GM19023 (cell line): ENCODE results near the gene ATRX.
"Not testable (repeated sequence)": the region's sequence is repeated elsewhere in the genome, so short reads cannot be mapped to it uniquely, and the experiment has no call there.

Source experiments
- ATAC-seq: cut with Tn5 transposase; IDR thresholded peaks from one replicate; pipeline ENCODE4 v1.9.1; 2021; ENCODE audit warnings: mild to moderate bottlenecking, moderate library complexity; ENCODE audit not compliant: unreplicated experiment

ATRX gene

GRCh38 chrX:77635373-77635772 lies 150.6 kb downstream of the ATRX start:
- ATAC-seq = no peak

DNA sequence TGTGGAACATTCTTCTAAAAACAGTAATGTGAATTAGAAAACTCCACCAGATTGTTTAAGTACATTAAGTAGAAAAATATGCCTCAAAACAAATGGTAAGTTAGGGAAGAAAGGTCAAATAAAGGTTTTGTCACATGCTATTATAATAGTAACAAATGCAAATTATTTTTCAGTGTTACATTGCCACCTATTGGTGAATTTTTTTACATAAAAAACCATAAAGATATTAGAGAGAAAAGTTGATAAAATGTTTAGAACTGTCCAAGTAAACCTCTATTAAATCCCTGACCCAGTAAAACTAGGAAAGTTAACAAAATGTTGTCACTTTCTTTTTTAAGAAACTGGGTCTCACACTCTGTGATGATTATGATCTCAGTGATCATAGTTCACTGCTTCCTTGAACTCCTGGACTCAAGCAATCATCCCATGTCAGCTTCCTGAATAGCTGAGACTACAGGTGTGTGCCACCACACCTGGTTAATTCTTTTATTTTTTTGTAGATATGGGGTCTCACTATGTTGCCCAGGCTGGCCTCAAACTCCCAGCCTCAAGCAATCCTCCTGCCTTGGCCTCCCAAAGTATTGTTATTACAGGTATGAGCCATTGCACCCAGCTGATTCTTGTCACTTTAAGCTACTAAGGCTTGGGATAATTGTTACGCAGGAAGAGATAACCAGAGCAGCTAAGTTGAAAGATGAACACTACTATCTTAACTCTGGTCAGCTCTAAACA lies 157.6 kb downstream of the ATRX start:
- ATAC-seq = no peak

GRCh38 chrX:77622672-77623071 lies 163.3 kb downstream of the ATRX start:
- ATAC-seq = no peak

DNA sequence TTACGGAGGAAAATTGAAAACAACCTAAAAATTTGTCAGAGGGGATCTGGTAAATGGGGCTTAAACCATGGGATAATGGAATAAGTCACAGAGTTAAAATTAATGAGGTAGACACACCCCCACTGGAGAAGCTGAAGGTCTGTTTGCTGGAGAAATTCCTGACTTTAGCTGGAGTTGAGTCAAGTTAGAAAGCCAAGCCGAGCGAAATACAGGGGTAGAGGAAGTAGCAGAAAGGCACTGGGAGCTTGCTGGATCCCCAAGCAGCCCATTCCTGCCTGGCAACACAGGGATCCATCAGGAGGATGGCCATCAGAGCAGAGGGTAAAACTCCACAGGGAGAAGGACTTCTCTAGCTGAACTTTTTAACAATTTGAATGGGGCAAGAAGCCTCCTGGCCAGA lies 163.8 kb downstream of the ATRX start:
- no peak for ATAC-seq

- not testable (repeated sequence) for ATAC-seq
These were observed 164.6 kb downstream of the ATRX start for GRCh38 chrX:77621453-77621852.

GRCh38 chrX:77617206-77617605 lies 168.8 kb downstream of the ATRX start:
- no peak for ATAC-seq

DNA sequence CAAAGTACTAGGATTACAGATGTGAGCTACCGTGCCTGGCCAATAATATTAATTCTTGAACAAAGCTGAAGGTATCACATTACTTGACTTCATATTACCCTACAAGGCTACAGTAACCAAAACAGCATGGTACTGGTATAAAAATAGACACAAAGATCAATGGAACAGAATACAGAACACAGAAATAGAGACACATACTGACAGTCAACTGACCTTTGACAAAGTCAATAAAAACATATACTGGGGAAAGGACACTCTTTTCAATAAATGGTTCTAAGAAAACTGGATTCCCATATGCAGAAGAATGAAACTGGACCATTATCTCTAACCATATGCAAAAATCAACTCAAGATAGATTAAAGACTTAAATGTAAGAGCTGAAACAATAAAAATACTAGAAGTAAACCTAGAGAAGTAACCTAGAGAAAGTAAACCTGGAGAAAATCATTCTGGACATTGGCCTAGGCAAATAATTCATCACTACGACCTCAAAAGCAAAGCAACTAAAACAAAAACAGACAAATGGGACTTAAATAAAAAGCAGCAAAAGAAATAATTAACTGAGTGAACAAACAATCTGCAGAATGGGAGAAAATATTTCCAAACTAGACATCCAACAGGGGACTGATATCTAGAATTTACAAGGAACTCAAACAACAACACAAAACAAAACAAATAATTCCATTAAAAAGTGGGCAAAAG lies 182.2 kb downstream of the ATRX start:
- ATAC-seq = no peak

DNA sequence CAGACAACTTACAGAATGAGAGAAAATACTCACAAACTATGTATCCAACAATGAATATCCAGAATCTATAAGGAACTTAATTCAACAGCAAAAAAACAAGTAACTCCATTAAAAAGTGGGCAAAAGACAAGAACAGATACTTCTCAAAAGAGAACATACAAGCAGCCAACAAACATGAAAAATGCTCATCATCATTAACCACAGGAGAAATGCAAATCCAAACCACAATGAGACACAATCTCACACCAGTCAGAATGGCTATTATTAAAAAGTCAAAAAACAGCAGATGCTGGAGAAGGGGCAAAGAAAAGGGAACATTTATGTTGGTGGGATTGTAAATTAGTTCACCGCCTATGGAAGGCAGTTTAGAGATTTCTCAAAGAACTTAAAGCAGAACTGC lies 188.5 kb downstream of the ATRX start:
- ATAC-seq = no peak

DNA sequence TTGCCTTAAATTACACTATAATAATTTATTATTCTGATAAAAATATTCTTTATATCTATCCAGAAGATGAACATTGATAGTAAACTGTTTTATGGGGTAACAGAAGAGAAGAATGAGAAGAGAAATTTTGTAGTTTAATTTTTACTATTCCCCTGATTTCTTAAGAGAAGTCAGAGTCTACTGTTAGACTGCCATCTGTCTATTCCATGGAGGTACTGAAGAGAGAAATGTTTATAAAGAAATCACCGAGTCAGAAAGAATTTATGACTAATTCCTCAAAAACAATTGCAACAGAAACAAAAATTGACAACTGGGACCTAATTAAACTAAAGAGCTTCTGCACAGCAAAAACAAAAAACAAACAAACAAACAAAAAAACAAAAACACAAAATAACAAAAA lies 188.9 kb downstream of the ATRX start:
- no peak for ATAC-seq

DNA sequence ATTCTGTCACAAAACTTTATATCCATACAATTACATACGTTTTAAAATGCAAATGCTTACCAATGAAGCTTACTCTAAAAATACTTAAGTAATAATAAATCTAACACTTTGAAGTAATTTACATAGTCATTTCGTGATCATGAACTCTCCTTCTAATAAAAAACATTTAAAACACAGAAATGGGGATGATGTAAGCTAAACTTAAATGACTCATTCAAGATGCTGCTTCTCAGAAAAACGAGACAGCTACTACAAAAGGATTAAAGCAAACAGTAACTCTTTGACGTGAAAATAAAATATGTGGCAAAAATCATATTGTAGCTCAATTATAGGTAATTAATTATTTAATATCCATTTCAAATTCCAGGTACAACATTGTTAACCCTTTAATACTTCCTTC lies 190.2 kb downstream of the ATRX start:
- no peak for ATAC-seq

DNA sequence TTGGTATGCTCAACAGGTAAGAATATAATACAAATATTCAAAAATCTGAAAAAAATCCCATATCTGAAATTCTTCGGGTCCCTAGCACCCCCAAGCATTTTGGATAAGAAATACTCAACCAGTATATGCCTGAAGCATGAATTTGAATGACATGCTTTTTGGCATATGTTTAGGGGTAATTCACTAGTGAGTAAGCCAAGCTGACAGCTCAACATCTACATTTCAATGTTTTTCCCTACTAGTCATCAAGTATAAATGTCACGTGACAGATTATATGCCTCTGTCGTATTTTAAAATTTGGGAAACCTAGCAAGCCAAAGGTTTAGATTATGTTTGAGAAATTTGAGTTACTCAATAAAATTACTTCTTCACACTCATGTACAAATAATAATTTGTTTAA lies 213.7 kb downstream of the ATRX start:
- ATAC-seq = no peak

- ATAC-seq = no peak
These were observed 220.7 kb downstream of the ATRX start for GRCh38 chrX:77565278-77565677.

GRCh38 chrX:77564823-77565222 lies 221.2 kb downstream of the ATRX start:
- no peak for ATAC-seq

- ATAC-seq = no peak
These were observed 224.6 kb downstream of the ATRX start for GRCh38 chrX:77561372-77561771.

DNA sequence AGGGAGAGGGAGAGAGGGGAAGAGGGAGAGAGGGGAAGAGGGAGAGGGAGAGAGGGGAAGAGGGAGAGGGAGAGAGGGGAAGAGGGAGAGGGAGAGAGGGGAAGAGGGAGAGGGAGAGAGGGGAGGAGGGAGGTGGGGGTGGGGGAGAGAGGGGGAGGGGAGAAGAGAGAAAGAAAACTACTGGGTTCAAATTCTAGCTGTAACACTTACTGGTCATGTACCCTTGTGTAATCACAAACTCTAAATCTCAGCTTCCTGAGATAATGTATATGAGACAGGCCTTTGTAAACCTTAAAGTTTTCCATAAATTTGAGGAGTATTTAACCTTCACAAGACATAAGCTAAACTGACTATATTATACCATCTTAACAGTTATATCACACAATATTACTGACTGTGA lies 229.7 kb downstream of the ATRX start:
- ATAC-seq = no peak

DNA sequence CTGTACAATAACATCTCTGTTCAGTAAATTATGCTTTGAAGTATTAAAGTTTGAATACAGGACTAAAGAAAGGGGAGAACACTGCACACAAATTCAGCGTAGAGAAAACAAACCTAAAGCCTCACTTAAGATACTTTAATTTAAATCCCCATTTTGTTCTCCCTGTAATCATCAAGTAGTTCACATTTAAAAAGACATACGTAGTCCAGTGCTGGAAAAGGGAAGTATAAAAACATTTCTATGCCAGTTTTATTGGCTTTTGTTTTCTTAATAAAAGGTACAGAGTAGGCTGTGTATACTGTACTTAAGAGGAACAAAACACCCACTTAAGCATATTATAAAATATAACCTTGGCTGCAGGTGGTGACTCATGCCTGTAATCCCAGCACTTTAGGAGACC lies 237.3 kb downstream of the ATRX start:
- no peak for ATAC-seq

- ATAC-seq = not testable (repeated sequence)
These were observed 246.2 kb downstream of the ATRX start for GRCh38 chrX:77539778-77540177.

DNA sequence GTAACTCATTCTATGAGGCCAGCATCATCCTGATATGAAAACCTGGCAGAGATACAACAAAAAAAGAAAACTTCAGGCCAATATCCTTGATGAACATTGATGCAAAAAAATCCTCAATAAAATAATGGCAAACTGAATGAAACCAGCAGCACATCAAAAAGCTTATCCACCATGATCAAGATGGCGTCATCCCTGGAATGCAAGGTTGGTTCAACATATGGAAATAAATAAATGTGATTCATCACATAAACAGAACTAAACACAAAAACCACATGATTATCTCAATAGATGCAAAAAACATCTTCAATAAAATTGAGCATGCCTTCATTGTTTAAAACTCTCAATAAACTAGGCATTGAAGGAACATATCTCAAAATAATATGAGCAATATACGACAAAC lies 254.8 kb downstream of the ATRX start:
- not testable (repeated sequence) for ATAC-seq

DNA sequence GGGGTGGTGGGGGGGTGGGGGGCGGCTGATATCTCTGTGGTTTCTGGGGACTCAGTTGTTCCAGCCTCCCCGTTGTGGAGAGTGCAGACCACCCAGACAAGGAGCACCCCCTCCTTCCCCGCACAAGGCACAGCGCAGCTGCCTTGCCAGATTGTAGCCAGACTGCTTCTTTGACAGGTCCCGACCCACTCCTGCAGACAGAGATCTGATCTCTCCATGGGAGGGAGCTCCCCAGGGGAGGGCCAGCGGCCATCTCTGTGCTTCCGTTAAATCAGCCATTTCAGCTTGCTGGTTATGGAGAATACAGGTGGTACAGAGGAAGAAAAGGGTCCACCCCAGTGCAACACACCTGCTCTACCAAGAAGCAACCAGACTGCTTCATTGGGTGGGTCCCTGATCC lies 258.0 kb downstream of the ATRX start:
- ATAC-seq = no peak

DNA sequence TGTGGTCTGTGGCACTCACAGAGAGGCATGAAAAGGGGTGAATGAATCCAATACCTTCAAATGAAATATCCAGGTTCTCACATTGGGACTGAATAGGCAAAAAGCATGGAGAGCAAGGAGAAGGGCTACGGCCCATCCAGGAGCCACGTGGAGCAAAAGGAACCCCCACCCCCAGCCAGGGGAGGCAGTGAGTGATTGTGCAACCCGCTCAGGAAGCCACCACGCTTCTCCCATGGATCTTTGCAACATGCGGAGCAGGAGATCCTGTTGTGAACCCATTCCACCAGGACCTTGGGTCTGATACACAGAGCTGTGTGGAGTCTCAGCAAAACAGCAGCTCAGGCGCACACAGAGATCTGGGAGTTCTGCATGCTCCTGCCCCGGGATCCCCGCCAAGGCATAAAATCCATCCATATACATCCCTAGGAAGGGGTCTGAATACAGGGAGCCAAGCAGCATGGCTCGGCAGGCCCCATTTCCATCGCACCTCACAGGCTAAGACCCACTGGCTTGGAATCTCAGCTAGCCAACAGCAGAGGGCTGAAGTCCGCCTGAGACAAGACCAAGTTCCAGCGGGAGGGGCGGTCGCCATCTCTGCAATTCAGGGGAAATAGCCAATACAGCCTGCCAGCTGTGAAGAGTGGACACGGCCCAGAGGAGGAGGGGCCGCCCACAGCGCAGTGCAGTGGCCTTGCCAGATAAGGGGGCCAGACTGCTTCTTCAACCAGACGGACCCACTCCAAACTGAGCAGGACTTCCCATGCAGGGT lies 258.6 kb downstream of the ATRX start:
- no peak for ATAC-seq

GRCh38 chrX:77519765-77520164 lies 266.3 kb downstream of the ATRX start:
- no peak for ATAC-seq

DNA sequence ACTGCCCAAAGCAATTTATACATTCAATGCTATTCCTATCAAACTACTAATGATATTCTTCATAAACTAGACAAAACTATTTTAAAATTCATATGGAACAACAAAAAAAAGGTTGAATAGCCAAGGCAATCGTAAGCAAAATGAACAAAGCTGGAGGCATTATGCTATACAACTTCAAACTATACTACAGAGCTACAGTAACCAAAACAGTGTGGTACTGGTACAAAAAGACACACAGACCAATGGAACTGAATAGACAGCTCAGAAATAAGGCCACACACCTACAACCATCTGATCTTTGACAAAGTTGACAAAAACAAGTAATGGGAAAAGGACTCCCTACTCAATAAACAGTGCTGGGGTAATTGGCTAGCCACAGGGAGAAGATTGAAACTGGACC lies 271.8 kb downstream of the ATRX start:
- no peak for ATAC-seq
